ENCODE results near the gene ANGPTL1.
"Not testable (repeated sequence)": the region's sequence is repeated elsewhere in the genome, so short reads cannot be mapped to it uniquely, and the experiment has no call there.

DNA sequence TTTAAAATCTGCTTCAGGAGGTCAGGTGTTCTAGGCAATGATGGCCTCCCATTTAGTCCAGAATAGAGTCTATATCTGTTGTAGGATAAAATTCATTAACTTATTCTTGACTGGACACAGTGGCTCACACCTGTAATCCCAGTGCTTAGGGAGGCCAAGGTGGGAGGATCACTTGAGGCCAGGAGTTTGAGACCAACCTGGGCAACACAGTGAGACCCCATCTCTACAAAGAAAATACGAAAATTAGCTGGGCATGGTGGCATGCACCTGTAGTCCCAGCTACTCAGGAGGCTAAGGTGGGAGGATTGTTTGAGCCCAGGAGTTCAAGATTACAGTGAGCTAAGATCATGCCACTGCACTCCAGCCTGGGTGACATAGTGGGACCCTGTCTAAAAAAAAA lies 23.0 kb downstream of the ANGPTL1 start:
- not testable (repeated sequence) for TF ChIP-seq POLR2A (IDR thresholded peaks at IDR 0.05; ENCODE audit: low read length); GATA1 (IDR thresholded peaks at IDR 0.05; ENCODE audit: low read depth, low read length)
